HG03442 (cell line): ENCODE results near the gene PTPN23.

Source experiments
- ATAC-seq: cut with Tn5 transposase; IDR thresholded peaks from one replicate; pipeline ENCODE4 v1.9.1; 2021; ENCODE audit warnings: mild to moderate bottlenecking, moderate library complexity; ENCODE audit not compliant: unreplicated experiment

The PTPN23 gene

DNA sequence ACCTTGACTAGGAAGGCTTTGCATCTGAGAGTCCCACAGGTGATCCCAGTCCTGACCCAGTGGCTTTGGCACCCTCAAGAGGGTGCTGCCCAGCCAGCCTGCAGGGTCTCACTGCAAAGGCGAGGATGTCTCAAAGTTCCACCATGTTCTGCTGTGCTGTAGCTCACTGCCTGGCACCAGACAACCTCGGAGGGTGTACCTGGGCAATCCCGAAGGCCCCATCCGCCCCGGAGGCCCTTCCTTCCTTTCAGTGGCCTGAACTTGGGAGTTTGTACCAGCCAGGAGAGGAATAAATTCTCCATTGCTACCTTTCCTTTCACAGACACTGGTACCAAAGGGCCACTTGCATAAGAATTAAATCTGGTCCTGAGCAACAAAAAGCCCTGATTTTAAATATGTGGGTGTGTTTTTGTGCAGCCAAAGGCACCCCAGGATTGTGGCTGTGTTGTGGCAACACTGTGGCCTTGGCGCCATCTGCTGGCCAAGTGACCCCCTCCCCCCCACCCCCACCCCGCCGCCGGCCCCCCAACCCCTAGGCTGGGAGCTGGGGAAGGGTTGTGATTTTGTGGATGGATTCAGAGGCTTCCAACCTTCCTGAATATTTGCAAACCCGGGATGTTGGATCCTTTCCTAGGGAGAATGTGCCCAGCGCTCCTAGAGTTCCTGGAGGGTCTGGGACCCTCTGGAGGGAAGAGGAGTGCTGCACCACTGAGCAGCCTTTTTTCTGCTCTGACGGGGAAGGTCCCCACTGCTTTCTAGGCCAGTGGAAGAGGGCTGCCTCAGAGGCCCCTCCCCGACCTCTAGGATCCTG is 9.7 kb upstream of the PTPN23 start:
- ATAC-seq: no peak

DNA sequence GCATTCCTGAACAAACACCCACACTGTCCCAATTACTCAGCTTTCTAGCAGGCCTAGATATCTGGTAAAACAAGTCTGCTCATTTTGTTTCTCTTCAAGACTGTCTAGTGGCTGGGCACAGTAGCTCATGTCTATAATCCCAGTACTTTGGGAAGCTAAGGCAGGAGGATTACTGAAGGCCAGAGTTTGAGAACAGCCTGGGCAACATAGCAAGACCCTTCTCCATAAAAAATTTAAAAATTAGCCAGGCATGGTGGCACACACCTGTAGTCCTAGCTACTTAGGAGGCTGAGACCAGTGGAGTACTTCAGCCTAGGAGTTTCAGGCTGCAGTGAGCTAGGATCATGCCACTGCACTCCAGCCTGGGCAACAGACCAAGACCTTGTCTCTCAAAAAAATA is 6.2 kb upstream of the PTPN23 start:
- no peak for ATAC-seq

DNA sequence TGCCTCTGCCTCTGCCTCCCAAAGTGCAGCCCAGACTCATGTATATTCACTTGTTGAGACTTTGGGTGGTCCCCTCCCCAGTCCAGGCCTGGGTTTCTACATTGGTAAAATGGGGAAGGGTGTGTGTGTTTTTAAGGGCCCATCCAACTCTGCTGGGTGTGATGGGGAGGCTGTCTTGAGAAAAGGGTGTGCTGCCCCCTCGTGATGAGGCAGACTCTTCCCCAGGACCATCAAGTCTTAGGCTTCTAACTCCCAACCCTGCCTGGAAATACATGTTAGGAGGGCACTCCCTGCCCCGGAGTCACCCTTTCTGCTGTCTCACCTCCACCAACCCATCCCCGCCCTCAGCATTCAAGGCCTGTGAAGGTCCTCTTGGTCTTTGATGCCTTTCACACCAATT is 4.4 kb upstream of the PTPN23 start:
- no peak for ATAC-seq

DNA sequence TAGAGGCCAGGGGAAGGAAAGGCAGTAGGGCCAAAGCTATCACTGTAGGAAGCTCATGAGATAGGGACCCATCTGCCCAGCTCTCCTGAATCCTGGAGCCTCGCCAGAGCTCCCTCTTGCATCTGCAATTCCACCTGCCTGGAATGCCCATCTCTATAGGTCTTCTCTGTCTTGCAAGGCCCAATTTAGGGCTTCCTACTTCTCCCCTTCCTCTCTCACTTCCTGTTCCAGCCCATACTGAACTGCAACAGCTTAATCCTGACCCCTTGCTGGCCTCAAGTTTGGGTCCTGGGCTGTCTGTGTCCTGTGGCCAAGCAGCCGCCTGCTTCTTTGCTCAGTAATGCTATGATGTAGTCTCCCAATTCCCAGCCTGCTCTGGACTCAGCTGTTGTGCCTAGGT is 3.6 kb upstream of the PTPN23 start:
- no peak for ATAC-seq

DNA sequence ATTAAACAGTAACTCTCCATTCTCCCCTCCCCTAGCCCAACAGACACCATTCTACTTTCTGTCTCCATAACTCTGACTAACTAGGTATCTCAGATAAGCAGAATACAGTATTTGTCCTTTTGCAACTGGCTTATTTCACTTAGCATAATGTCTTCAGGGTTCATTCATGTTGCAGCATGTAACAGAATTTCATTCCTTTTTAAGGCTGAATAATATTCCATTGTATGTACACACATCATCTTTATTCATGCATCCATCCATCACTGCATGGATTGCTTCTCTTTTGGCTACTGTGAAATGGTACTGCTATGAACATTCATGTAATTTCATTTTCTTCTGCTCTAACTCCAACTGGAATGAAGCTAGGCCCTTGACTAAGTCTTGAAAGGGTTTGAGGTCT is 2.0 kb upstream of the PTPN23 start:
- ATAC-seq: no peak

DNA sequence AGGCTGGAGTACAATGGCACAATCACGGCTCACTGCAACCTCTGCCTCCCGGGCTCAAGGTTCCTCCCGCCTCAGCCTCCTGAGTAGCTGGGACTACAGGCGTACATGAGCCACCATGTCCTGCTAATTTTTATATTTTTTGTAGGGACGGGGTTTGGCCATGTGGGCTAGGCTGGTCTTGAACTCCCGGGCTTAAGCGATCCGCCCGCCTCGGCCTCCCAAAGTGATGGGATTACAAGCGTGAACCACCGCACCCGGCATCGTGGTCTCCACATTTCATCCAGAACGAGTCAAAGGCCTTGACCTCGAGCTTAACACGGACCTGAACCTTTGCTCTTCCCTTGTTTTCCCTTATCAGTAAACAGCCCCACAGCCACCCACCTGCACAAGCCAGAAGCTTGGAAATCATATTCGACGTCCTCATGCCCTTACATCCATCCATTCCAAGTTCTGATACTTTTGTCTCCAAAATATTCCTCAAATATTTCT is 1.4 kb upstream of the PTPN23 start:
- ATAC-seq: no peak

DNA sequence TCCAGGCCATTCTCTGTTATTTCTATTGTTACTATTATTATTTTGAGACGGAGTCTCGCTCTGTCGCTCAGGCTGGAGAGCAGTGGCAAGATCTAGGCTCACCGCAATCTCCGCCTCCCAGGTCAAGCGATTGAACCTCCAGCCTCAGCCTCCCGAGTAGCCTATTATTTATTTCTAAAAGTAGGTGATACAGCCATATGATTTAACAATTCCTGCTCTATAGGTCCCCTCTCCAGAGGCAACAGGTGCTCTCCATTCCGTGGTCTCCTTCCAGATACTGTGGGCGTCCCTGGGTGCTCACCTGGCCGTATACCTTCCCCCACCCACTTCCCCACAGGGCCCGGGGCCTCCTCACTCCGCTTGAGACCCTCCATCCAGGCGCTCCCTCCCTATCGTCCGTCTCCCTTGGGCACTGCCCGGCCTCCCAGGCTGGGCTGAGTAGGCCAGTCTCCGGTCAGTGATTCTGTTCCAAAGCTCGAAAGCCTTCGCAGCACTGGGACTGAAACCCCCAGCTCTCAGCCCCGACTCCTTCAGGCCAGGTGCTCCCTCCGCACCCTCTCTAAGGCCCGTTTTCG is 708 bp upstream of the PTPN23 start:
- peak; percentile 5 for ATAC-seq

GRCh38 chr3:47381317-47382157 is 716 bp downstream of the PTPN23 start:
- ATAC-seq: peak; percentile 45

GRCh38 chr3:47384425-47384824 is 3.6 kb downstream of the PTPN23 start:
- no peak for ATAC-seq

- ATAC-seq: no peak
Measured at GRCh38 chr3:47385007-47385406, 4.2 kb downstream of the PTPN23 start.

GRCh38 chr3:47385796-47386195 is 5.0 kb downstream of the PTPN23 start:
- ATAC-seq: no peak

- no peak for ATAC-seq
Measured at GRCh38 chr3:47392933-47393332, 12.1 kb downstream of the PTPN23 start.

DNA sequence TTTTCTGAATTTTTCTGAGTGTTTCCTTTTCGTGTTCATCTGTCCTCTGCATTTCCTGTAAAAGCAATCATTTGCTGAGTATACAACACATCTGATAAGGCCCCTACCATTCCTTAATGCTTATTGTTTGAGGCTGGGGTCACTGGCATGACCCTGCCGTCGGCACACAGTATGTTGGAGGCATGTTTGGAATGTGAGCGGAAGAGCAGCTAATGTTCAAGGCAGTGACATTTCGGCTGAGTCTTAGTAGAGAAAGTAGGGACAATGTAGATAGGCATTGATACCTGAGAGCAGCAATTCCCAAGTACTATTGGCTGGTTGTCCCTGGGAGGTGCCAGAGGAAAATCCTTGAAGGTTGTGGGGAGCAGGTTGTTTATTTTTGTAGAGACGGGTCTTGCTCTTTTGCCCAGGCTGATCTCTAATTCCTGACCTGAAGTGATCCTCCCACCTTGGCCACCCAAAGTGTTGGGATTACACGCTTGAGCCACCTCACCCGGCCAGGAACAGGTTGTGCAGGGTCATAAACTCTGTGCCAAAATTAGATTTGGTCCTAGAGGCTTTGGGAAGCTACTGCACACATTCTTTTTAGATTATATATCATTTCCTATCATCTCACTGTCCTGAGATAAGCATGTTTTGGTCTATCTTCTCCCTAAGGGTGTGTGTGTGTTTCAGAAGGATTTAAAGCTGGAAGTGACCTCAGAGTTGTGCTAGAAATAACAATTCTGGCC is 13.5 kb downstream of the PTPN23 start:
- ATAC-seq: no peak

DNA sequence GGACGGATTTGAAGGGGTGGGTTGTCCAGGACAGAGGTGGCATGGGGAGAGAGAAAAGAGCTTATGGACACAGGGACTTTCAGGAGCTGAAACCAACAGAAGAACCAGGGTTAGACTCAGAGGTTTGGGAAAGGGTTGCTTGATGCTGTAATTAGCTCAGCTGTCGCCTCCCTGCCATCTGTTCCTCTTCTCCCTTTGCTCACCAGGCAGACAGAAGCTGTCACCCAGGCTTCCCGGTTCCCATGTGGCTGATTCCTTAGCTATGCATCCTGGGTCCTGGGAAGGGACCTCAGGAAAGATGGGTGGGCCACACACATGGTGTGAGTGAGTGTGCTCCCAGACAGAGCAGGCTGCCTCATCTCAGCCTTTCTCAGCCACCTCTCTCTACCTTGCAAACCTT is 14.1 kb downstream of the PTPN23 start:
- no peak for ATAC-seq

DNA sequence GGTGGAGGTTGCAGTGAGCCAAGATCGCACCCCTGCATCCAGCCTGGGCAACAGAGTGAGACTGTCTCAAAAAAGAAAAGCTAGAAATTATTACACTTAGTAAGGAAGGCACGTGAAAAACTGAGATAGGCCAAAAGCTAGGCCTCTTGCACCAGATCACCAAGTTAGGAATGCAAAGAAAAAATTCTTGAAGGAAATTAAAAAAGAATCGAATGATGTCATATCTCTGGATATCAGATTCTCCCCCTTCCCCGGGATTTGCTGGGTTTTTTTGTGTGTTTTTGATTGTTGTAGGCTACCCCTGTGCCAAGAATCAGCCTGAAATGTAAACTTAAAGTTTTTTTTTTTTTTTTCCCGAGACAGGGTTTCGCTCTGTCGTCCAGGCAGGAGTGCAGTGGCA is 17.4 kb downstream of the PTPN23 start:
- no peak for ATAC-seq

- ATAC-seq: no peak
Measured at GRCh38 chr3:47399016-47399415, 18.2 kb downstream of the PTPN23 start.

- ATAC-seq: no peak
Measured at GRCh38 chr3:47399531-47400270, 18.9 kb downstream of the PTPN23 start.

DNA sequence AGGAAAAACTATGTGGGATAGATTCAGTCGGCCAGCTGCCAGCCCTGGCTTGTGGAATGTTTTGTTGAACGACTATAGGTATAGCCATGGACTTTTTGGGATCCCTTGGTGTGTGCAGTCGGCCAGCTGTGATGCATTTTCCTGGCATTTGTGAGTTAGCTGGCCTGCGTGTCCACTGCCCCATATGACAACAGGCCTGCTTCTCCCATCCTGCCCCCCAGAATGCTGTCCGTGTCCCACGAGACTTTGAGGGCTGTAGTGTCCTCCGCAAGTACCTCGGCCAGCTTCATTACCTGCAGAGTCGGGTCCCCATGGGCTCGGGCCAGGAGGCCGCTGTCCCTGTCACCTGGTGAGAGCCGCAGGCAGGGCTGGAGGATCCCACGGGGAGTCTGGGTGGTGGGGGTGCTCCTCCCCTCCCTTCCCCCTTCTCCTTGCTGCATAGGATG is 23.6 kb downstream of the PTPN23 start:
- no peak for ATAC-seq

DNA sequence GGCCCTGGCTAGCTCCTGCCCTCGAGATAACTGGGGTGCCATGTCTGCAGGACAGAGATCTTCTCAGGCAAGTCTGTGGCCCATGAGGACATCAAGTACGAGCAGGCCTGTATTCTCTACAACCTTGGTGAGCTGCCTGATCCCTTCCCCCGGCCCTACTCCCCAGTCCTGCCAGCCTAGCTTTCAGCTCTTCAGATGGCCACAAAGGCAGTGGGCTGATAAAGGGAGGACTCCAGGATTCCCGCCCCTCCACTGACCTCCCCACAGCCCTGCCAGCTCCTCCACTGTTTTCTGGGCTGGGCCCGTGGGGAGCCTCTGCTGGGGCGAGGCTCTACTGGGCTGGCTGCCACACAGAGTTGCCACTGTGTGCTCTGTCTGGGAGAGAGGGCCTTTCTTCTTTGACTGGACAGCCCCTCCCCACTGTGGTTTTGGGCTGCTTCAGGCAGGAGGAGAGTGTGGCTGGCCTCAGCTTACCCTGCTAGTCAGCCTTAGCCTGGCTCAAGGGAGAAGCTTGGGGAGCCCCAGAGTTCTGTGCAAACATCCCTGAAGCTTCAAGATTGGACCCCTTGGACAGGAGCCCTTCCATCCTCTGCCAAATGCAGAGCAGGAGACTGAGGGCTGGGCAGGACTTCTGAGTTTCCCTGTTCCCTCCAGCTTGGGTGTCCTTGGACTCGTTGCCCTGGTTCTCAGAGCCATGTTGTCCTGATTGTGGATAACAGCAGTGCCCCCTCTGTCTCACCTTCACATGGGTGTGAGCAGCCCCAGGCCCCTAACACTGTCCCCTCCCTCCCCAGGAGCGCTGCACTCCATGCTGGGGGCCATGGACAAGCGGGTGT is 24.4 kb downstream of the PTPN23 start:
- no peak for ATAC-seq
